D721Med (cell line): ENCODE measurements around the gene APRT.

Experiments used
- DNase-seq: peaks from one replicate; pipeline ENCODE4 v3.0.0; 2011; ENCODE audit warnings: low spot score; ENCODE audit not compliant: insufficient read length
- FAIRE-seq: peaks from 2 replicates; lab custom pipeline; 2011; peaks lifted over from hg19 to GRCh38; lab: Jason Lieb, UNC
- CTCF ChIP-seq: IDR thresholded peaks from 2 replicates; pipeline ENCODE4 v1.5.1; 2012; ENCODE audit warnings: mild to moderate bottlenecking, control low read depth; ENCODE audit not compliant: insufficient read depth; ENCODE audit errors: missing control alignments

The APRT gene

GRCh38 chr16:88836791-88837190 lies 25.1 kb upstream of the APRT start:
- no peak for TF ChIP-seq CTCF
- DNase-seq, result no peak
- no peak for FAIRE-seq

GRCh38 chr16:88835818-88836217 lies 24.1 kb upstream of the APRT start:
- TF ChIP-seq CTCF, result no peak
- DNase-seq (no peak), FAIRE-seq (no peak)

- TF ChIP-seq CTCF, result no peak
- no peak for FAIRE-seq
- DNase-seq, result no peak
Observed at GRCh38 chr16:88835383-88835782, 23.7 kb upstream of the APRT start.

GRCh38 chr16:88834670-88835069 lies 22.9 kb upstream of the APRT start:
- FAIRE-seq (no peak), DNase-seq (no peak)
- TF ChIP-seq CTCF, result no peak

- no peak for TF ChIP-seq CTCF
- FAIRE-seq (no peak), DNase-seq (no peak)
Observed at GRCh38 chr16:88833086-88833485, 21.4 kb upstream of the APRT start.

- no peak for TF ChIP-seq CTCF
- no peak for FAIRE-seq
- DNase-seq, result no peak
Observed at GRCh38 chr16:88831838-88832237, 20.1 kb upstream of the APRT start.

GRCh38 chr16:88830783-88831182 lies 19.1 kb upstream of the APRT start:
- no peak for TF ChIP-seq CTCF
- DNase-seq (no peak), FAIRE-seq (no peak)
